COLO668 (cell line): ENCODE results near the gene BIN1.
A peak's percentile ranks its signal among the peaks of the same experiment; 100 is the strongest.

Source experiments
- DNase-seq: peaks from one replicate; lab custom pipeline; 2025; ENCODE audit not compliant: unreplicated experiment; lab: John Stamatoyannopoulos, UW

BIN1 gene

DNA sequence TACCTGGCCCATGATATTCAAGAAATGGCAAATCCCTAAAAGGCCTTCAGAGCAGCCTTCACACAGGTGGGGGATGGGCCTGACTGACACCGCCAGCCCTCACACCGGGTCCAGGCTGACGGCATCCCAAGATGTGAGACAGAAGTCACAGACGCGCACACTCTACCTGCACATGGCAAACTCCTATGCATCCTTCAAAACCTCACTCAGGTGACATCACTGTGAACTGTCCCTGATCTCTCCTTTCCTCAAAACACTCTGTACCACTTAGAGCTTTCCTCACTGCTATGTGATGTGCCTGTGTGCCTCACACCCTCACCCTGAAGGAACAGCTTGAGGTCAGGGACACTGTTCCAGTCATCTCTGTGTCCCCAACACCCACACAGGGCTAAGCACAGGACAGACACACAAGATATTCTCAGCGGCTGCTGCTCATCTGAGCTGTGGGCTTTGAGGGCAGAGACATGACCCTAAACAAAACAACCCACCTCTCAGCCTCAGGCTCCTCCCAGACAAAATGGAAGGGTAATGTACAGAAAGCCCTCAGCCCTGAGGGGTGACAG lies 27.5 kb downstream of the BIN1 start:
- DNase-seq, result no peak

DNA sequence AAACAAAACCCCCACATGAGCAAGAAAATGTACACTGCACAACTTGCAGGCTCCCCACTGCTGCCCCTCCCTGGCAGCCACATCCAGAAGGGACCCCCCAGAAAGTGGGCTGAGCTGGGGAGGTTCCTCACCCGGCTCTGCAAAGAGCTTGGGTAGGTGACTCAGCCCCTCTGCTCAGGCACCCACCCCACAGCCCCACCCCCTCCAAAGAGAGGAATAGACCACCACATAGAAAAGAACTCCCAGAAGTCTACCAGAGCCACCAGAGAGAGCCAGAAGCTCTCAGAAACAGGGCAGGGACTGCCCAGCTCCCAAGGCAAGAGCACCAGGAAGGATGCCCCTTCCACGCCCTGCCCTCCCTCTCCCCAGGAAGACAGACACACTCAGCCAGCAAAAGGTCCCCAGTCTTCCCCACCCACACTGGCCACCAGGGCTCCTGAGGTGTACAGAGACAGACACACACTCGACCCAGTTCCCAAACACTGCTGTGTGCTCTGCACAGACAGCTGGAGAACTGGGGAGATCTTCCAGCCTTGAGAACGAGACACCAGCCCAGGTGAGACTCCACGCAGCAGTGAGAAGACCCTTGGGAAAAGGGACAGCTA lies 28.2 kb downstream of the BIN1 start:
- DNase-seq, result no peak

DNA sequence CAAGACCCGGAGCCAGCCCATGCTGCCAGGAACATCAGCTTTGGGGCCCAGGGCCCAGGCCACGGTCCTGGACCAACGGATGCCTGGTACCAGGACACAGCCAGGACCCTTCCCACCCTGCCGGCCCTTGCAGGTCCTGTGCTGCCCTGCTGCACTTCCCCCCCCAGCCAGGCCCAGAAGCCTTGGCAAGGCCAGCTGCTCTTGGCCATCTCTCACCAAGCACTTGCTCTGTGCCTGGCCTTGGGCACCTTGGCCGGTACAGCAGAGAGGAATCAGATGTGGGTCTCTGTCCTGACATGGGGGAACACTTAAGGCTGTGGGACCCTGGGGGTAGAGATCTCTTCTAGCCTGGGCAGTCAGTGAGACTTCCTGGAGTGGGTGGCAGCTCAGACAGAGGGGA lies 28.9 kb downstream of the BIN1 start:
- no peak for DNase-seq

DNA sequence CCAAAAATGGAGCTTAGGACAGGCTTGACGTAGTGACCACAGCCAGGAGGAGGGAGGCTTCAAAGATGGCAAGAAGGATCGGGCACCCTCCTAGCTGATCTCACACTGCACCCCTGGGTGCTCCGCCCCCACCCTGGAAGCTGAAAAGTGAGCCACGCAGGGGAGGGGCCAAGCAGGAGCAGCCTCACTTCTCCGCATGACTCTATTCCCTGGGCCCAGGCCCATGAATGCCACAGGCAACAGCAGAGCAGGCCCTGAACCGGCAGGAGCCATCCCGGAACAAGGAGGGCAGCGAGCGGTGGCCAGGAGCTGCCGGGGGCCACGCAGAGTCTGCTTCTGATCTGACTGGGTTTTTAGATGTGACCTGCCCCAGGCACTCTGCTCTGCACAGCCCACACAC lies 30.0 kb downstream of the BIN1 start:
- no peak for DNase-seq

DNA sequence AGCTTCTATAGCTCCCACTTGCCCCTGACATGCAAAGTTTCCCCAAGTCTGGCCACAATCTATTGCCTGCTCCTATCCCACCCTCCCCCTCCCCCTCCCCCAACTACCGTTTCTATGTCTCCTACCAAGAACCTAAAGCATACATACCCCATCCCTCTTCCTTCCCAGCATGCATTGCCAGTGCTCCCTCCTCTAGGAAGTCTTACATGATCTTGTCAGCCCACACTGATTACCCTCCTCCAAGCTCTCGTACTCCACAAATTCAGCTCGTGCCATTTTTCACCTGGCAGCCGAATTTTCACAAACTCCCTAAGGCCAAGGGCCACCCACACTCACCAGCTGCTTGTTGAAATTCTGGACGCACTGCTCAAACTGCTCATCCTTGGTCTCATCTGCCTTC lies 30.7 kb downstream of the BIN1 start:
- DNase-seq, result no peak

DNA sequence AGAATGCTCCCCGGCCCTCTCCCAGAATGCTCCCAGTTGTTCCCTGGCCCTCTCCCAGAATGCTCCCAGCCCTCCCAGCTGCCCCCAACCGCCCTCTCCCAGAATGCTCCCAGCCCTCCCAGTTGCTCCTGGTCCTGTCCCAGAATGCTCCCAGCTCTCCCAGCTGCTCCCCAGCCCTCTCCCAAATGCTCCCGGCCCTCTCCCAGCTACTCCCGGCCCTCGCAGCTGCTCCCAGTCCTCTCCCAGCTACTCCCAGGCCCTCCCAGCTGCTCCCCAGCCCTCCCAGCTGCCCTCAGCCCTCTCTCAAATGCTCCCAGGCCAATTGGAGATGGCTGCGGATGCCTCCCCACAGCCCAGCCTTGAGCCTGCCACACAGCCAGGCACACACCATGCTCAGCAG lies 31.1 kb downstream of the BIN1 start:
- DNase-seq, result no peak

DNA sequence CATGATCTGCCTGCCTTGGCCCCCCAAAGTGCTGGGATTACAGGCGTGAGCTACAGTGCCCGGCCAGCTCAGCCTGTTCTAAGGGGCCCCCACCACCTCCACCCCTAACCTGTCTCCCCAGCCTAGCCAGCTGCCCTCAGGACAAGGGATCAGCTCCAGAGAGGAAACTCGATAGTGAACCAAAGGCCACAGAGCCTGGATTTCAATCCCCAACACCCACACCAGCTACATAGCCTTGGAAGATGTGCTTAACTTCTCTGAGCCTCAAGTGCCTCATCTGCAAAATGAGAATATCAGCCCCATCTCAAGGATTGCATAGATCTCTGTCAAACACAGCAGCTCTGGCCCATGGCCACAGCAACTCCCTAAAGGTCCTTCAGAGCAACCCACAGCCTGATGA lies 32.0 kb downstream of the BIN1 start:
- no peak for DNase-seq

DNA sequence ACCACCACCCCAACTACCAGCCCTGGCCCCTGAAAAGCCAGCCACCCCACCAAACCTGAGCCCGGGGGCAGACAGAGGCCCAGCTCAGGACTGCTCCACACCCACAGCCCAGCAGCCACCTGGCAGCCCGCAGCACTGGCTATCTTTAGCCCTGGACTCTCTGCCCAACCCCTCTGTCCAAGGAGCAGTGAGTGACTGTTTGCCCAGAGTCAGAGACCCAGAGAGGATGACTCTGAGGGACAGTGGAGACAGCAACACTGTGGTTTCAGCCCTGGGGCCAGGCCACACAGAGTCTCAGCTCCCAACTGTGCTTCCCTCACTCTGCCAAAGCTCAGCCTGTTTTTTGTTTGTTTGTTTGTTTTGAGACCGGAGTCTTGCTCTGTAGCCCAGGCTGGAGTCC lies 32.6 kb downstream of the BIN1 start:
- DNase-seq, result no peak

DNA sequence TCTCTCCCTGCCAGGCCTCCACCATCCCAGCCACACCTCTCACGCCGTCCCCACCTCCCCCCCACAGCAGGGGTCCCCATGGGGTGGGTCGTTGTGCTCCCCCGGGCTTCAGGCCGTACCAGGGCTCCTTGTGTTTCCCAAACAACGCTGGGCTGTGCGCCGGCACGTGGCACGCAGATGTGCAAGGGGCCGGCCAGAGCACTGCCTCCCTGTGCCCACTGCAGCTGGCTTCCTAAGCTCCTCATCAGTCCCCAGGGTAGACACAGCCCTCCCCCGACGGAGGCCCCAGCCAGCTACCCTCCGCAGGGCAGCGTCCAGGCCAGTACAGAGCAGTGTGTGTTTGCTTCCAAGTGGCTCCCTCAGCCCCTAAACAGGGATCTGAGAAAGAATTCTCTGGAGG lies 34.0 kb downstream of the BIN1 start:
- DNase-seq, result no peak

DNA sequence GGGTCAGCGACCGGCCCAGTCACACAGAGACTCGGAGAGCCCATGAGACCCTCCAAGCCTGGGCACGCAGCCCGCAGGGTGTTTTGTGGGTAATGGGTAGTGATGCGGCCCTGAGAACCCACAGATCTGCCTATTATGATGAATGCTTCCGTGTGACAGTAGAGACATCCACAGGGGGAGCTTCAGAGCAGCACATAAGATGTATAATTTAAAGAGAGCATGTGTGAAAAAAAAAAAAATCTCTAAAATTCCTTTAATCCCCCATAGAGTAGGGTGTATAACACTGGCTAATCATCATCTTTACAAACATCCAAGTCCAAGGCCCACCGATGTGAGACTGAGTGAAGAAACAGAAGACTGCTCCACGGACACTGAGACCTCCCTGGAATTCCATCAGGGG lies 34.6 kb downstream of the BIN1 start:
- no peak for DNase-seq

DNA sequence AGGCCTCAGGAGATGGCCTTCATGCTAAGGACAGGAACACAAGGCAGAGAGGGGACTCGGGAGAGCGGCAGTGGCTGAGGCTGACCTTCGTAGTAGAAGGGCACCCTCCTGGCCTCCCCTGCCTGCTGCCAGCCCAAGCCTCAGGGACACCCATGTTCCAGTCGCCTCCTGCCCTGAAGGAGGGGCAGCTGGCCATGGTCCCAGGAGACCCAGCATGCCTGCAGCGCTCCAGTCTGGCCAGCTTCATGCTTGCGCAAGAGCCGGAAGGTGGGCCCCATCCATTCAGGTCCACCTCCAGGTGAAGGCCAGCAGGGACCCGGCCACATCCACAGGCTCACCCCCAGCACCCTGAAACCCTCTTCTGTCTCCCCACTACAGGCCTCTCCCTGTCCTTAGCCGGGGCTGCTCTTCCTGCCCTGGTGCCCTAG lies 35.0 kb downstream of the BIN1 start:
- no peak for DNase-seq

DNA sequence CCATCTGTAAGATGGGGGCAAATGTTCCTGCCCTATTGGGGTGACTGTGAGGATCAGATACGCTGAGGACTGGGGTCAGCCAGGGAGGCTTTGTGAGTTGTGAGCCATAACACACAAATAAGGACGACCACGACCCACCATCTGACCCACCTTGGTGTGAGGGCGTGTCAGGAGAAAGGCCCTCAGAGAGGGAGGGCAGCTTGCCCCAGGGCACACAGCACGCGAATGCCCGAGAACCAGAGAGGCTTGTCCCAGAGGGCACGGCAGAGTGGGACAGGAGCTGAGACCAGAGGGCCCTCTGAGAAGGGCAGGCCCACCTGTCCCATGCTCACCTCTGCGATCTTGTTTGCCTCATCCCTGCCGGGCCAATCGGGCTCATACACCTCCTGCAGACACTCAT lies 36.7 kb downstream of the BIN1 start:
- no peak for DNase-seq

DNA sequence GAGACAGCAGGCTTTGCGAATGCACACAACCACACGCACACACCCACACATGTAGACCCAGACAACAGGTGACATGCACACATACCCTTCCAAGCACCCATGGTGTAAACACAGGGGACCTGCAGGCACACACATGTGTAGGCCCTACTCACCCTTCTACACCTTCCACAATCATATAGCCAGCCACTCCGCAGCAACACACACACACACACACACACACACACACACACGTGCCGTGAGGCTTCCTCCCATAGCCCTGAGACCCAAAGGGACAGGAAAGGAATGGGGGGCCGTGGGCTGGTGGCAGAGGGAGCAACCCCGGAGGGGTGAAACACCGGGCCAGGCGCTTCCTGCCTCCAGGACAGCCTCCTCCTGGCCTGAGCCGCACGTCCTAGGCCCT lies 37.4 kb downstream of the BIN1 start:
- DNase-seq, result no peak

DNA sequence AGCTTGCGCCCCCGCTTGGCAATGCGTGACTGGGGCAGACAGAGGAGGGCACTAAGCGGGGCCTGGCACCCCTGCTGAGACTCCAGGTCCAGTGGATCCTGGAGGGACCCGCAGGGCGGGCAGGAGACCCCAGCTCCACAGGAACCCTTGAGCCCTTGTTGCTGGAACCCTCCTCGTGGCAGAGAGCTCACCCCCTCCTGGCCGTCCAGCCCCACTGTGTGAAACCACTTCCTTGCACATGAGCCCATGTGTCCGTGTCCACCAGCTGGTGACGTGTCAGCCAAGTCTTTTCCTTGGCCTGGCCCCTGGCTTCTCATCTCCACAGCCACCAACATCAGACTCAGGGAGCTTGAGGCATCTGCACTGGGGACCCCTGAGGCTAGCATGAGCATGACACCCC lies 38.0 kb downstream of the BIN1 start:
- no peak for DNase-seq

DNA sequence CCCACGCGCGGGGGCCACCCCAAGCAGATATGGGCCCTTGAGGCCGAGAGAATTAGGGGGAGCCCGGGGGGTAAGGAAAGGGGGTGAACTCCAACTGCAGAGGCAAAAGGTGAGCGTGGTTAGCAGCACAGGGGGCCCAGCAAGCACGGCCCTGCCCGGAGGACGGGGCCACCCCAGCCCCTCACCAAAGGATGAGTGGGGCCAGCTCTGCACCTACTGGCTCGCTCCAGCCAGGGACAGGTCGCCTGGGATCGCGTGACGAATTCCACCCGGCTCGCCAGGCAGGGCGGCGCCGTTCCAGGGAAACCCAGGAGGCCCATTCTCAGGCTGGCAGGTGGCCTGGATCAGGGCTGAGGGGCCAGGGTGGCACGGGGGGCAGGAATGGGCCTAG lies 38.6 kb downstream of the BIN1 start:
- no peak for DNase-seq

DNA sequence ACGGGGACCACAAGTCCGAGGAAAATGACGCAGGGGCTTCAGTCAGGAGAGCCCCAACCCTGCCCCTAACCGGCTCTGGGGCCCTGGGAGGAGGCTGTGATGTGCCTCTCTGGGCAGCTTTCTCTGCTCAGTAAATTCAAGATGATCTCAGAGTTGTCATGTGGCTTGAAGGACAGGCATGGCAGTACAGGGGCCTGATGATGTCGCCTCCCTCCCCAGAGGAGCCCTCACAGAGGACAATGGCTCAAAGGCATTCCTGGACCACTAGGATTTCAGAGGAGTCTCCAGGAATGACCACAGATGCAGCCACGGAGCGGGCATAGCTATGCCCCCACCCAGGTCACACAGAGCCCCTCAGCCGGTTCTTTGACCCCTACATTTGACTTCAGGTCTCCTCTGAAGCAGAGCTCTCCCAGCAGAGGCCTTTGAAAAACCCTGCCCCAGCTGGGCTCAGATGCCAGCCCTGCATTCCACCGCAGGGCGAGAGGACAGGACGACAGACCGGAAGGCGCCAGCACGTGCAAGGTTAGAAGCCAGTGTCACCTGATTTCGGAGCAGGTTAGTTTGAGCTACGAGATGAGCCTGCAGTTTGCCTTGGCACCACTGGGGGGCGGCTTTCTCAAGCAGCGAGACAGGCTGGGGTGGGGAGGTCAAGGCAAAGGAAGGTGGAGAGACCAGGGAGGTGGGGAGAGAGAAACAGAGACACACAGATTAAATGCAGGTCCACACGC lies 39.2 kb downstream of the BIN1 start:
- DNase-seq, result peak; percentile 60

DNA sequence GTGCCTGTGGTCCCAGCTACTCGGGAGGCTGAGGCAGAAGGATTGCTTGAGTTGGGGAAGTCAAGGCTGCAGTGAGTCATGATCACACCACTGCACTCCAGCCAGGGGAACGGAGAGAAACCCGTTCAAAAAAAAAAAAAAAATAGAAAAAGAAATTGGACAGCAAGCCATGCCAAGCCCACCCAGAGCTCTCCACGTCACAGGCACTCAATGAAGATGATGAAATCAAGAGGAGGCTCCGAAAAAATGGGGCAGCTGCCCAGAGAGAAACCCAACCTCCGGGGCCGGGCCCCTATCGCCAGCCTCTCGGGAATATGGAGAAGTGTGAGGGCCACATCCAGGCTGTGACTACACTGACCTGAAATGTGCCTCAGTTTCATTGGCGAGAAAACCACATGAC lies 40.0 kb downstream of the BIN1 start:
- no peak for DNase-seq

DNA sequence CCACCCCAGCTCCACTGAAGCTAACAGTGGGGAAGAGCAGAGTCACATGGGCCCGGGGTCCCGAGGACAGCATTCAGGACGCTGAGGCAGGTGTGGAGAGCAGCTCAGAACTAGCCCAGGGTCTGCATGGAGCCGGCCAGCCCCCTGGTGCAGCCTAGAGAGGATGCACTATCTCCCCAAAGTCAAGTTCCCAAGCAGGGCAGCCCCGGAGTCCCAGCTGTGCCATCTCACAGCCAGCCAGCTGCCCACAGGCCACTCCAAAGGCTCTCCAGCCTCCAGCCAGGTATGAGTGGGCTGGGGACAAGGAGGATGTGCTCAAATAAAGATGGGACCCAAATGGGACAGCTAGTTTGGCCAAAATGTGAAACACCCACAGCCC lies 41.0 kb downstream of the BIN1 start:
- DNase-seq, result no peak

DNA sequence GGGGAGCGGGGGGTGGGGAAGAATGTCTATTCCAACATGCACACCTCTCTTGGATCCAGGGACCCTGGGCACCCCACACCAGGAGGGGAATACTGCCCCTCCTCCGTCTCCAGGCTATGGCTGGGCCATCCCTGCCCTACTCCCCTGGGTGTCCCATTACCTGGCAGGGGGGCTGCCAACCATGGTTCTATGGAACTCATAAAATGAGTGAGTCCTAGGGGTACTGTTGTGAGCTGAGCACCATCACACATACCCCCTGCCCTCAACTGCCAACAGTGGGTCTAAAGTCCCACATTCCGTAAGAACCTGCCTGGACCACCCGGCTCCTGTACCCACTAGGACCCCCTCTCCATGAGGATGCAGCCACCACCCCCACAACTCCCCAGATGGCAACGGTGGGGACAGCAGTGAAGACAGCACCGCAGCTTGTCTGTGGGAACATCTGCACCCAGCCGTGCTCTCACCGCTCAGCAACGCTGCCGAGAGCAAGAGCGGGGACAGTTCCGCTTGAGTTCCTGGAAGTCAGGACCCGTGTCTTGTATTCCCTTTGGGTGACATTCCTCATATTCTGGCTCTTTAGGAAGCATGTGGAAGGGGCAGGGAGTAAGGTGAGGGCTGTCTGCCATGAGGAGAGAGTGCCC lies 41.5 kb downstream of the BIN1 start:
- DNase-seq, result no peak

DNA sequence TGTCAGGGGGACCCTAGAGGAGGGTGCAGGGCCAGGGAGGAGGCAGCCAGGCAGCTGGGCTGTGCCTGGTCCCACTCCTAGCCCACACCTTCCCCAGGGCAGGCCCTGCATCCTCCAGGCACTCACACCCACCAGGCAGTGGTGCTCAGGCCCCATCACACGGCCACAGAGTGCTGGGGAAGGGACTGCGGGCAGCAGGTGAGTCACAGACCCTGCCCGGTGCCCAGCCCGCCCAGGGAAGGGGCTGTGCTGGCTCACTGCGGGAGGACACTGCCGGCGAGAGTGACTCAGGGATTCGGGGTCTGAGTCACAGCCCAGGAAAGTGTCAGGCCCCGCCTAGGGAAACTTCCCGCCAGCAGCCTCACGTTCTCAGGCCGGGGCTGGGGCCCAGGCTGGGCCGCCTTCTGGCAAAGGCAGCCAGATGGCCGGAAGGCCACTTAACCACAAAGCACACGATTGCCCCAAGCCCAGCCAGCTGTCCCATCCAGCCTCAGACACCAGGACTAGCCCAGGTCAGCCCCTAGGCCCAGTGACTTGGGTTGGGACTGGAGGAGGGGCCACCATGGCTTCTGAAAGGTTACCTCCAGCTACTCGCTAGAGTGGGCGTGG lies 42.2 kb downstream of the BIN1 start:
- DNase-seq, result peak; percentile 90

DNA sequence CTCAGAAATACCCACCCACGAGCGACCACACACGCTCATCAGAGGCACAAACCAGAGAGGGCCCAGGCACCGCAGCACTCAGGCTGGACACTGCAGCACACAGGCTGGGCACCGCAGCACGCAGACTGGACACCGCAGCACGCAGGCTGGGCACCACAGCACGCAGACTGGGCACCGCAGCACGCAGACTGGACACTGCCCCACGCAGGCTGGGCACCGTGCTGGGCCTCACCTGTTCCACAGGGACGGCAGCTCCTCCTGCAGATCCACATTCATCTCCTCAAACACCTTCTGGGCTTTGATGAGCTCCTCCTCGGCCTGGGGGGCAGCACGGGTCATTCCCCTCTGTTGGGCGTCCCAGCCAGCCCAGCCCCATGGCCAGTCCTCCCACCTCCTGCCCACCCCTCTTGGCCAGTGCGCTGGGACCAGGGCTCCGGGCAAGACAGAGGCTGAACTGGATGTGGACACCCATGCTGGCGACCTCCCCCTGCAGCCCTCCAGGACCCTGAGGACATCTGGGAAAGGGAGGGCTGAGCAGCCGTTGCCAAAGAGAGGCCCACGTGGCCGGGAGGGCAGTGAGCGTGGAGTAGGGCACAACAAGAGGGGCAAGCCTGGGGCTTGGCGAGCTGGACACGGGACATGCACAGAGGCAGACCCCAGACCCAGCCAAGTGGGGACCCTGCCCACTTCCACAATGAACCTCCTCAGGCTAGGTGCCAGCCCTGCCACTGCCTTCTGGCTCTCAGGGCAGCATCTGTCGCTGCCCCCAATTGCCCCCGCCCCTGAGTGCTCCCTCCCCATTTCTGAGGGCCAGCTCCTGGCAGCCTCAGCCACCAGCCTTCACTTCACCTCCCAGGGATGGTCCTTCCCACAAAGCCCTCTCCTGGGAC lies 43.0 kb downstream of the BIN1 start:
- DNase-seq, result no peak
